Keratinocyte (primary cell): Measurements from ENCODE around the gene TENM3. TPM values are rescaled to one million over a fixed set of nuclear protein-coding genes. Genes with fewer than 3 reads are reported as not detected.

Source experiments
- DNase-seq: peaks from one replicate; pipeline ENCODE4 v3.0.0-alpha.2; 2011; ENCODE audit warnings: low read depth, missing footprints, low spot score
- FAIRE-seq: peaks from 2 replicates; lab custom pipeline; 2011; peaks lifted over from hg19 to GRCh38; lab: Jason Lieb, UNC
- H2AFZ ChIP-seq: 2 replicates; pipeline ENCODE4 v1.6.0; 2012; ENCODE audit warnings: low read length, control low read depth, inconsistent platforms; ENCODE audit not compliant: control insufficient read depth
- H3K27ac ChIP-seq: 2 replicates; pipeline ENCODE4 v1.5.1; 2011; ENCODE audit warnings: low read length; ENCODE audit not compliant: control insufficient read depth, insufficient read depth
- H3K27me3 ChIP-seq: 3 replicates; pipeline ENCODE4 v1.6.0; 2011; ENCODE audit warnings: low read length; ENCODE audit not compliant: control insufficient read depth, insufficient read depth; ENCODE audit errors: extremely low read depth
- H3K36me3 ChIP-seq, 2 experiments: 2 replicates in 1 of 2; 3 replicates in 1 of 2; pipeline ENCODE4 v1.5.1; 2011; ENCODE audit warnings: low read length in 2 of 2, mild to moderate bottlenecking in 1 of 2; ENCODE audit not compliant: control insufficient read depth in 2 of 2, insufficient read depth in 2 of 2; ENCODE audit errors: extremely low read depth in 1 of 2
- H3K4me1 ChIP-seq: 3 replicates; pipeline ENCODE4 v1.5.1; 2011; ENCODE audit warnings: low read length; ENCODE audit not compliant: control insufficient read depth, insufficient read depth; ENCODE audit errors: extremely low read depth
- H3K4me2 ChIP-seq: 3 replicates; pipeline ENCODE4 v1.6.0; 2011; ENCODE audit warnings: low read depth, low read length; ENCODE audit not compliant: control insufficient read depth, insufficient read depth; ENCODE audit errors: extremely low read depth
- H3K4me3 ChIP-seq, 3 experiments: fragments of 200-600 bp in 1 of 3; sonication (generic) in 1 of 3; 2 replicates in 2 of 3; 3 replicates in 1 of 3; pipeline ENCODE4 v1.5.1; 2011 to 2016; ENCODE audit warnings: low read length in 3 of 3, mild to moderate bottlenecking in 3 of 3, control low read depth in 2 of 3, inconsistent platforms in 1 of 3, low read depth in 1 of 3, mixed read lengths in 1 of 3, mixed run types in 1 of 3, moderate library complexity in 1 of 3; ENCODE audit not compliant: control insufficient read depth in 2 of 3, insufficient read depth in 2 of 3; ENCODE audit errors: extremely low read depth in 1 of 3
- H3K79me2 ChIP-seq: 2 replicates; pipeline ENCODE4 v1.6.0; 2012; ENCODE audit warnings: low read length; ENCODE audit not compliant: control insufficient read depth, insufficient read depth
- H3K9ac ChIP-seq: 3 replicates; pipeline ENCODE4 v1.6.0; 2011; ENCODE audit warnings: low read length; ENCODE audit not compliant: control insufficient read depth, insufficient read depth; ENCODE audit errors: extremely low read depth
- H3K9me1 ChIP-seq: 3 replicates; pipeline ENCODE4 v1.6.0; 2011; ENCODE audit warnings: low read length; ENCODE audit not compliant: control insufficient read depth, insufficient read depth; ENCODE audit errors: extremely low read depth
- H3K9me3 ChIP-seq: 2 replicates; pipeline ENCODE4 v1.5.1; 2012; ENCODE audit warnings: low read depth, low read length; ENCODE audit not compliant: control insufficient read depth
- H4K20me1 ChIP-seq: 3 replicates; pipeline ENCODE4 v1.6.0; 2011; ENCODE audit warnings: low read length; ENCODE audit not compliant: control insufficient read depth, insufficient read depth; ENCODE audit errors: extremely low read depth
- EZH2 ChIP-seq: IDR thresholded peaks from one replicate; pipeline ENCODE4 v1.6.1; 2012; ENCODE audit warnings: inconsistent platforms, mild to moderate bottlenecking, low read length, moderate library complexity
- dilution Hi-C: fragments of 300-500 bp; cut with MboI; formaldehyde crosslinking; loops from one replicate; pipeline ENCODE4 v1.7.0; 2020; ENCODE audit warnings: low sequenced_read_pairs; ENCODE audit not compliant: extremely low pct_ligation_motif_present
- polyA plus RNA-seq, 5 experiments: library from polyadenylated mRNA; depleted of rRNA in 3 of 5; stranded (reverse) in 3 of 5; stranded (forward) in 1 of 5; unstranded in 1 of 5; fragments of >200 nt; gene quantifications; 1 replicate in 1 of 5; 2 replicates in 3 of 5; 3 replicates in 1 of 5; pipeline versions ENCODE4 v1.2.1 to v1.2.3, GENCODE V29; 2011 to 2012; ENCODE audit warnings: missing spikeins in 2 of 5, low read depth in 1 of 5, low replicate concordance in 1 of 5
- TF ChIP-seq, protein P1 (sequence below), 3 experiments: IDR thresholded peaks in 1 of 3; conservative IDR thresholded peaks in 1 of 3; optimal IDR thresholded peaks in 1 of 3; 2 replicates in 2 of 3; 3 replicates in 1 of 3; pipeline versions ENCODE3 to v1.5.1; 2011; ENCODE audit warnings: low read length in 3 of 3, mild to moderate bottlenecking in 3 of 3, moderate library complexity in 2 of 3, control low read depth in 1 of 3, inconsistent platforms in 1 of 3; ENCODE audit not compliant: insufficient read depth in 2 of 3; ENCODE audit errors: extremely low read depth in 1 of 3

The TENM3 gene
- polyA plus RNA-seq, 1 donor (not counting 4 experiments of a cell fraction or from before 2014, with no cell fraction given): 17.0 TPM

- H3K4me2 ChIP-seq: no peak overlapping the region
- no peak overlapping the region for H3K4me3 ChIP-seq
- DNase-seq (no peak), FAIRE-seq (no peak)
- H2AFZ ChIP-seq: no peak overlapping the region
- no peaks in the 10 kb centered on the region for H3K9me3 ChIP-seq
- H3K27ac ChIP-seq: no peak overlapping the region
- TF ChIP-seq EZH2: no peak
- TF ChIP-seq, protein P1, sequence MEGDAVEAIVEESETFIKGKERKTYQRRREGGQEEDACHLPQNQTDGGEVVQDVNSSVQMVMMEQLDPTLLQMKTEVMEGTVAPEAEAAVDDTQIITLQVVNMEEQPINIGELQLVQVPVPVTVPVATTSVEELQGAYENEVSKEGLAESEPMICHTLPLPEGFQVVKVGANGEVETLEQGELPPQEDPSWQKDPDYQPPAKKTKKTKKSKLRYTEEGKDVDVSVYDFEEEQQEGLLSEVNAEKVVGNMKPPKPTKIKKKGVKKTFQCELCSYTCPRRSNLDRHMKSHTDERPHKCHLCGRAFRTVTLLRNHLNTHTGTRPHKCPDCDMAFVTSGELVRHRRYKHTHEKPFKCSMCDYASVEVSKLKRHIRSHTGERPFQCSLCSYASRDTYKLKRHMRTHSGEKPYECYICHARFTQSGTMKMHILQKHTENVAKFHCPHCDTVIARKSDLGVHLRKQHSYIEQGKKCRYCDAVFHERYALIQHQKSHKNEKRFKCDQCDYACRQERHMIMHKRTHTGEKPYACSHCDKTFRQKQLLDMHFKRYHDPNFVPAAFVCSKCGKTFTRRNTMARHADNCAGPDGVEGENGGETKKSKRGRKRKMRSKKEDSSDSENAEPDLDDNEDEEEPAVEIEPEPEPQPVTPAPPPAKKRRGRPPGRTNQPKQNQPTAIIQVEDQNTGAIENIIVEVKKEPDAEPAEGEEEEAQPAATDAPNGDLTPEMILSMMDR (optimal IDR thresholded peaks at IDR 0.05 in 1 of 3, IDR thresholded peaks at IDR 0.05 in 1 of 3, conservative IDR thresholded peaks at IDR 0.05 in 1 of 3; ENCODE audit: extremely low read depth in 1 of 3, insufficient read depth in 2 of 3, low read length in 3 of 3): no peak
- peaks cover 0 to 3% of the 10 kb centered on the region in 2 experiments for H3K36me3 ChIP-seq
- no peaks in the 10 kb centered on the region for H4K20me1 ChIP-seq
- no peaks in the 10 kb centered on the region for H3K4me1 ChIP-seq
- no peaks in the 10 kb centered on the region for H3K9me1 ChIP-seq
- H3K27me3 ChIP-seq: no peaks in the 10 kb centered on the region
- dilution Hi-C loops: no loop called here
- no peaks in the 10 kb centered on the region for H3K79me2 ChIP-seq
- no peak overlapping the region for H3K9ac ChIP-seq
These were observed 533.3 kb downstream of the TENM3 start for GRCh38 chr4:182776376-182777105.

DNA sequence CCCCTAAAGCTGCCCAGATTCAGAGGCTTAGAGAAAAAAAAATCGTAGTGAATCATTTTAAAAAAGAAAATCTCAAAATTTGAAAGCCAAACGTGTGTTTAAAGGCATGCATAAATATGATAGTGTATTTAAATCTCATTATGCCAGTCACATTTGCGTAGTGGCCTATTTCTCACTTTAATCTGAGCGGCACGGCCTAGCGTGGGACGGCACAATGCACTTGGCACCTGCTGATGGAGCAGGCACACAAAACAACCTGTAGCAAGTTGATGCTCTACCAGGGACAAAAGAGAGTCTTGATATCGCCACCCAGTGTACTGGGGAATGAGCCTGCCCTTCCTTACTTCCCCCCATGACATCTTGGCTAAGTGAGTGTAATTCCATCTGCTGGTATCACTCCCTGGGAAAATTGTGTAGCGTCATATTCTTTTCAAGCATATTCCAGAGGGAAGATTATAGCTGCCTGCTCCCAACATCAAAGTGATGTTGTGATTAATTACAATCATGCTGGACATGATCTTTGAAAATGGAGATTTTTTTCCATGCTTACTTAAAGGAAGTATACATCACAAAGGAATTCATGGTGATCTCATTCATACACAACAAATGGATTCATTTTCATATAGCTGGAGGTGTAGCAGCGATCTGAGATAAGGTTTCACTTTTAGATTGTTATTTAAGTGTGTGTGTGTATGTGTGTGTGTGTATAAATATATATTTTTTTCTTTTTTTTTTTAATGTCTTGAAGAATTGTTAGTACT, 535.2 kb downstream of the TENM3 start:
- FAIRE-seq: no peak
- TF ChIP-seq EZH2: no peak
- TF ChIP-seq, protein P1 (optimal IDR thresholded peaks at IDR 0.05 in 1 of 3, IDR thresholded peaks at IDR 0.05 in 1 of 3, conservative IDR thresholded peaks at IDR 0.05 in 1 of 3; ENCODE audit: extremely low read depth in 1 of 3, insufficient read depth in 2 of 3, low read length in 3 of 3): peak in 1 of 3 experiments; percentile 18
- DNase-seq: no peak
- Histone ChIP-seq H4K20me1 (no peaks in the 10 kb centered on the region), H3K27me3 (no peaks in the 10 kb centered on the region), H3K4me3 (no peak overlapping the region), H3K9me3 (no peaks in the 10 kb centered on the region), H3K27ac (no peak overlapping the region), H3K9ac (no peak overlapping the region), H2AFZ (no peak overlapping the region), H3K36me3 (peaks cover 0 to 3% of the 10 kb centered on the region in 2 experiments), H3K4me1 (no peaks in the 10 kb centered on the region), H3K9me1 (no peaks in the 10 kb centered on the region), H3K79me2 (no peaks in the 10 kb centered on the region), H3K4me2 (no peak overlapping the region)
- dilution Hi-C loops: no loop called here
